PC-3 (cell line): ENCODE data around the gene MBTD1. TPM values are rescaled to one million over a fixed set of nuclear protein-coding genes. Genes with fewer than 3 reads are reported as not detected.

Source experiments
- ATAC-seq: fragments of 200-7000 bp; cut with Tn5 transposase; 2 replicates; pipeline ENCODE4 v1.9.1; 2020; ENCODE audit warnings: mild to moderate bottlenecking, moderate library complexity
- BruUV-seq: library from RNA; stranded (reverse); fragments of 400-500 nt; replicated peaks from 2 replicates; lab custom pipeline; 2021; lab: Mats Ljungman, UMichigan
- CTCF ChIA-PET: fragments of 300-600 bp; sonication (Branson Sonifier 250); formaldehyde crosslinking; loops from one replicate; lab custom pipeline; 2022; ENCODE audit warnings: antibody characterized with exemption; lab: Charles Lee
- POLR2A ChIA-PET: fragments of 300-600 bp; sonication (Branson Sonifier 250); formaldehyde crosslinking; loops from one replicate; lab custom pipeline; 2022; ENCODE audit warnings: antibody characterized with exemption; ENCODE audit not compliant: unreplicated experiment; lab: Charles Lee
- DNase-seq: peaks from one replicate; pipeline ENCODE4 v3.0.0-alpha.2; 2015
- H2AFZ ChIP-seq: fragments of 300-600 bp; sonication (generic); 2 replicates; pipeline ENCODE4 v1.6.0; 2016; ENCODE audit warnings: antibody characterized with exemption, low read length
- H3F3A ChIP-seq: fragments of 300-600 bp; sonication (generic); one replicate; pipeline ENCODE4 v1.6.0; 2017; ENCODE audit warnings: antibody characterized with exemption, low read length, control low read depth, mild to moderate bottlenecking; ENCODE audit not compliant: unreplicated experiment
- H3K27ac ChIP-seq: fragments of 300-600 bp; sonication (generic); 2 replicates; pipeline ENCODE4 v1.5.1; 2016; ENCODE audit warnings: mild to moderate bottlenecking, low read length
- H3K27me3 ChIP-seq: fragments of 300-600 bp; sonication (generic); 2 replicates; pipeline ENCODE4 v1.6.1; 2016; ENCODE audit warnings: low read length, mixed read lengths
- H3K36me3 ChIP-seq: fragments of 300-600 bp; sonication (generic); 2 replicates; pipeline ENCODE4 v1.6.1; 2016; ENCODE audit warnings: low read depth, mixed run types, low read length, mixed read lengths
- H3K4me1 ChIP-seq: fragments of 300-600 bp; sonication (generic); 2 replicates; pipeline ENCODE4 v1.5.1; 2016; ENCODE audit warnings: low read length; ENCODE audit not compliant: insufficient read depth
- H3K4me2 ChIP-seq: fragments of 300-600 bp; sonication (generic); 2 replicates; pipeline ENCODE4 v1.6.0; 2016; ENCODE audit warnings: low read length
- H3K4me3 ChIP-seq: fragments of 300-600 bp; sonication (generic); 2 replicates; pipeline ENCODE4 v1.5.1; 2016; ENCODE audit warnings: mild to moderate bottlenecking, low read length, mixed read lengths
- H3K79me2 ChIP-seq: fragments of 300-600 bp; sonication (generic); 2 replicates; pipeline ENCODE4 v1.6.1; 2017; ENCODE audit warnings: low read length, mixed read lengths
- H3K9ac ChIP-seq: fragments of 300-600 bp; sonication (generic); 2 replicates; pipeline ENCODE4 v1.6.0; 2016; ENCODE audit warnings: mild to moderate bottlenecking, low read length
- H3K9me2 ChIP-seq: fragments of 300-600 bp; sonication (generic); replicated peaks from 2 replicates; pipeline ENCODE4 v1.6.1; 2016; ENCODE audit warnings: mixed run types, low read length, mixed read lengths
- H3K9me3 ChIP-seq: fragments of 300-600 bp; sonication (generic); 2 replicates; pipeline ENCODE4 v1.6.1; 2016; ENCODE audit warnings: low read length, mixed read lengths
- H4K20me1 ChIP-seq: fragments of 300-600 bp; sonication (generic); 2 replicates; pipeline ENCODE4 v1.6.1; 2016; ENCODE audit warnings: low read length, mixed read lengths
- EZH2 ChIP-seq: fragments of 300-600 bp; sonication (generic); IDR thresholded peaks from one replicate; pipeline ENCODE4 v1.6.1; 2017; ENCODE audit warnings: antibody characterized with exemption, mild to moderate bottlenecking, low read length; ENCODE audit not compliant: unreplicated experiment
- EZH2phosphoT487 ChIP-seq: fragments of 300-600 bp; sonication (generic); IDR thresholded peaks from 2 replicates; pipeline ENCODE4 v1.6.1; 2018; ENCODE audit warnings: mild to moderate bottlenecking, antibody characterized with exemption, low read length, borderline replicate concordance
- intact Hi-C: fragments of 100-400 bp; cut with micrococcal nuclease; formaldehyde crosslinking; loops from 2 replicates; pipeline ENCODE4 v1.9.0; 2023
- total RNA-seq: library from RNA; depleted of rRNA; stranded (reverse); fragments of >200 nt; gene quantifications from 2 replicates; pipeline ENCODE4 v1.2.3, GENCODE V29; 2014
- TF ChIP-seq, protein P1 (sequence below): fragments of 300-600 bp; sonication (generic); conservative IDR thresholded peaks from 2 replicates; pipeline ENCODE4 v1.5.1; 2017; ENCODE audit warnings: antibody characterized with exemption, low read depth, mild to moderate bottlenecking, low read length

Gene MBTD1
- total RNA-seq, 1 experiment from 2014 or later, result 13.8 TPM

DNA sequence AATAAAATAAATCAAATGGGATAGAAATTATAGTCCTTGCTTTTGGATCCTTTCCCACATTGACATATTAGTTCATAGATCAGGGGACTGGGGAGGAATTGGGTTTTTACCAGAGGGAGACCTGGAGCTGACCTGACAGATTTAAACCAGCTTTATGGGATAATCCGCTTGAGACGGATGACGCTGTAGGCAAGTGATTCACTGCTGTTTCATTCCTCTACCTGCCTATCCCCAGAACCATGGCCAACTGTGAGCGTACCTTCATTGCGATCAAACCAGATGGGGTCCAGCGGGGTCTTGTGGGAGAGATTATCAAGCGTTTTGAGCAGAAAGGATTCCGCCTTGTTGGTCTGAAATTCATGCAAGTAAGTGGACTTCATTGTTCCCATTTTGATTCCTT lies 104.4 kb downstream of the MBTD1 start:
- no peaks in the 10 kb centered on the region for H3F3A ChIP-seq
- H2AFZ ChIP-seq, result no peak overlapping the region
- ChIA-PET POLR2A (no interaction called here), CTCF (no interaction called here)
- H3K4me2 ChIP-seq, result peak overlapping the region; percentile 95
- H3K9me2 ChIP-seq, result no peaks in the 10 kb centered on the region
- no TSS peak for BruUV-seq
- no peak for DNase-seq
- peaks cover 66% of the 10 kb centered on the region for H3K79me2 ChIP-seq
- H3K9ac ChIP-seq, result no peak overlapping the region; the same call in 1 of the 2 replicates
- H3K4me1 ChIP-seq, result peaks cover 21% of the 10 kb centered on the region
- no peaks in the 10 kb centered on the region for H3K27me3 ChIP-seq
- H3K4me3 ChIP-seq, result peak overlapping the region; percentile 87; the same call in 1 of the 2 replicates
- TF ChIP-seq EZH2phosphoT487 (no peak), EZH2 (no peak)
- TF ChIP-seq, protein P1, sequence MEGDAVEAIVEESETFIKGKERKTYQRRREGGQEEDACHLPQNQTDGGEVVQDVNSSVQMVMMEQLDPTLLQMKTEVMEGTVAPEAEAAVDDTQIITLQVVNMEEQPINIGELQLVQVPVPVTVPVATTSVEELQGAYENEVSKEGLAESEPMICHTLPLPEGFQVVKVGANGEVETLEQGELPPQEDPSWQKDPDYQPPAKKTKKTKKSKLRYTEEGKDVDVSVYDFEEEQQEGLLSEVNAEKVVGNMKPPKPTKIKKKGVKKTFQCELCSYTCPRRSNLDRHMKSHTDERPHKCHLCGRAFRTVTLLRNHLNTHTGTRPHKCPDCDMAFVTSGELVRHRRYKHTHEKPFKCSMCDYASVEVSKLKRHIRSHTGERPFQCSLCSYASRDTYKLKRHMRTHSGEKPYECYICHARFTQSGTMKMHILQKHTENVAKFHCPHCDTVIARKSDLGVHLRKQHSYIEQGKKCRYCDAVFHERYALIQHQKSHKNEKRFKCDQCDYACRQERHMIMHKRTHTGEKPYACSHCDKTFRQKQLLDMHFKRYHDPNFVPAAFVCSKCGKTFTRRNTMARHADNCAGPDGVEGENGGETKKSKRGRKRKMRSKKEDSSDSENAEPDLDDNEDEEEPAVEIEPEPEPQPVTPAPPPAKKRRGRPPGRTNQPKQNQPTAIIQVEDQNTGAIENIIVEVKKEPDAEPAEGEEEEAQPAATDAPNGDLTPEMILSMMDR, result no peak
- ATAC-seq, result no peak
- no peak overlapping the region for H3K27ac ChIP-seq
- no peaks in the 10 kb centered on the region for H3K9me3 ChIP-seq
- intact Hi-C loops, result no loop called here
- H3K36me3 ChIP-seq, result peaks cover 40% of the 10 kb centered on the region
- H4K20me1 ChIP-seq, result peaks cover 16% of the 10 kb centered on the region

DNA sequence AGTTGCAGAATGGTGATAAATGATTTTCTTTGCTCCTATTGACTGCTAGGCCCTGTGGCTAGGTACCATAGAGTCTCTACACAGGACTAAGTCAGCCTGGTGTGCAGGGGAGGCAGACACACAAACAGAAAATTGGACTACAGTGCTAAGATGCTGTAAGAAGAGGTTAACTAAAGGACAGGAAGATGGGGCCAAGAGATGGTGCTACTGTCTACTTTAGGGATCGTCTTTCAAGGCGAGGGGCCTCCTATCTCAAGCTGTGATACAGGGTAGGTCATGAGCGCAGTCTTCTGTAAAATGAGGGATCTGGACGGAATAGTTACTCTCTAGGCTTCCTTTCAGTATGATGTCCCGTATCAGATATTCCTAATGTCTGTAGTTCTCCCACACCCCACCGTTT lies 105.7 kb downstream of the MBTD1 start:
- POLR2A ChIA-PET, result no interaction called here
- H3K36me3 ChIP-seq, result peaks cover 30% of the 10 kb centered on the region
- peak overlapping the region; percentile 91 for H3K9ac ChIP-seq
- ATAC-seq (no peak), DNase-seq (no peak)
- H3F3A ChIP-seq, result no peaks in the 10 kb centered on the region
- BruUV-seq, result TSS peak; percentile 73
- peak overlapping the region; percentile 74 for H3K27ac ChIP-seq
- no peaks in the 10 kb centered on the region for H3K9me3 ChIP-seq
- no peaks in the 10 kb centered on the region for H3K9me2 ChIP-seq
- H3K4me1 ChIP-seq, result peaks cover 21% of the 10 kb centered on the region
- CTCF ChIA-PET, result interaction anchor here (0.6 to 1.8 kb wide), 2 partner anchors 98 to 153 kb away, joined by 5 to 13 read pairs; no protein-coding TSS in a partner anchor
- intact Hi-C loops, result loop anchor here (5.0 kb wide), 1 partner anchor 287 kb away; the partner anchor contains the start of gene TOB1
- H3K4me3 ChIP-seq, result peak overlapping the region; percentile 87
- peaks cover 16% of the 10 kb centered on the region for H4K20me1 ChIP-seq
- TF ChIP-seq EZH2phosphoT487 (no peak), EZH2 (no peak)
- TF ChIP-seq, protein P1, result no peak
- peak overlapping the region; percentile 95 for H3K4me2 ChIP-seq
- peak overlapping the region; percentile 71 for H2AFZ ChIP-seq
- peaks cover 58% of the 10 kb centered on the region for H3K79me2 ChIP-seq
- no peaks in the 10 kb centered on the region for H3K27me3 ChIP-seq
